Middle frontal gyrus (tissue), 1 donor: Measurements from ENCODE around the gene PDZD8.

Experiments used
- DNase-seq: peaks from one replicate; pipeline ENCODE4 v3.0.0-alpha.2; 2015; ENCODE audit warnings: low spot score; ENCODE audit errors: extremely low spot score

The PDZD8 gene

GRCh38 chr10:117399341-117400196 is 24.3 kb upstream of the PDZD8 start:
- no peak for DNase-seq

GRCh38 chr10:117398029-117398428 is 22.8 kb upstream of the PDZD8 start:
- no peak for DNase-seq

GRCh38 chr10:117391436-117392205 is 16.4 kb upstream of the PDZD8 start:
- no peak for DNase-seq

- DNase-seq, result no peak
These were observed 15.2 kb upstream of the PDZD8 start for GRCh38 chr10:117390420-117390819.

- no peak for DNase-seq
These were observed 11.6 kb upstream of the PDZD8 start for GRCh38 chr10:117386805-117387204.

GRCh38 chr10:117382861-117383260 is 7.6 kb upstream of the PDZD8 start:
- DNase-seq, result no peak

- DNase-seq, result no peak
These were observed 507 bp downstream of the PDZD8 start for GRCh38 chr10:117374506-117375359.

- DNase-seq, result no peak
These were observed 1.3 kb downstream of the PDZD8 start for GRCh38 chr10:117373823-117374505.

- no peak for DNase-seq
These were observed 5.0 kb downstream of the PDZD8 start for GRCh38 chr10:117370205-117370604.

- no peak for DNase-seq
These were observed 7.5 kb downstream of the PDZD8 start for GRCh38 chr10:117367718-117368117.

- DNase-seq, result no peak
These were observed 8.5 kb downstream of the PDZD8 start for GRCh38 chr10:117366741-117367140.

- DNase-seq, result no peak
These were observed 9.6 kb downstream of the PDZD8 start for GRCh38 chr10:117365612-117366011.

GRCh38 chr10:117364110-117364960 is 10.9 kb downstream of the PDZD8 start:
- DNase-seq, result no peak

- DNase-seq, result no peak
These were observed 12.2 kb downstream of the PDZD8 start for GRCh38 chr10:117363028-117363427.

- DNase-seq, result no peak
These were observed 12.9 kb downstream of the PDZD8 start for GRCh38 chr10:117362313-117362712.

- no peak for DNase-seq
These were observed 14.1 kb downstream of the PDZD8 start for GRCh38 chr10:117360994-117361667.

- DNase-seq, result no peak
These were observed 15.2 kb downstream of the PDZD8 start for GRCh38 chr10:117360016-117360415.

GRCh38 chr10:117355072-117355471 is 20.2 kb downstream of the PDZD8 start:
- no peak for DNase-seq

- no peak for DNase-seq
These were observed 21.6 kb downstream of the PDZD8 start for GRCh38 chr10:117353684-117354083.

GRCh38 chr10:117352724-117353123 is 22.5 kb downstream of the PDZD8 start:
- no peak for DNase-seq
